HEK293 (cell line): ENCODE results near the gene ZC3H7B.

ENCODE experiments used
- EGR2 ChIP-seq: fragments of 450-650 bp; formaldehyde crosslinking; IDR thresholded peaks from 2 replicates; pipeline ENCODE4 v1.5.1; 2016; ENCODE audit warnings: low read depth, missing biosample characterization, missing genetic modification characterization
- KLF10 ChIP-seq: fragments of 450-650 bp; IDR thresholded peaks from 2 replicates; pipeline ENCODE4 v1.5.1; 2018; ENCODE audit warnings: missing biosample characterization, mild to moderate bottlenecking, missing genetic modification characterization
- PATZ1 ChIP-seq: fragments of 450-650 bp; formaldehyde crosslinking; IDR thresholded peaks from 2 replicates; pipeline ENCODE4 v1.5.1; 2016; ENCODE audit warnings: missing biosample characterization, missing genetic modification characterization
- RBAK ChIP-seq: fragments of 450-650 bp; formaldehyde crosslinking; IDR thresholded peaks from 2 replicates; pipeline ENCODE4 v1.5.1; 2016; ENCODE audit warnings: missing biosample characterization, missing genetic modification characterization
- SCRT1 ChIP-seq: fragments of 450-650 bp; formaldehyde crosslinking; IDR thresholded peaks from 2 replicates; pipeline ENCODE4 v1.5.1; 2016; ENCODE audit warnings: missing biosample characterization, missing genetic modification characterization, borderline replicate concordance
- ZBTB11 ChIP-seq: fragments of 450-650 bp; formaldehyde crosslinking; conservative IDR thresholded peaks from 2 replicates; pipeline ENCODE4 v1.5.1; 2016; ENCODE audit warnings: low read depth, missing biosample characterization, missing genetic modification characterization
- ZBTB21 ChIP-seq: fragments of 450-650 bp; formaldehyde crosslinking; IDR thresholded peaks from 2 replicates; pipeline ENCODE4 v1.5.1; 2017; ENCODE audit warnings: missing biosample characterization, missing genetic modification characterization
- ZFHX2 ChIP-seq: fragments of 450-650 bp; formaldehyde crosslinking; conservative IDR thresholded peaks from 2 replicates; pipeline ENCODE4 v1.5.1; 2016; ENCODE audit warnings: missing biosample characterization, missing genetic modification characterization
- ZFP69B ChIP-seq: fragments of 450-650 bp; formaldehyde crosslinking; IDR thresholded peaks from 2 replicates; pipeline ENCODE4 v1.5.1; 2016; ENCODE audit warnings: missing biosample characterization, missing genetic modification characterization
- ZNF112 ChIP-seq: fragments of 450-650 bp; formaldehyde crosslinking; IDR thresholded peaks from 2 replicates; pipeline ENCODE4 v1.5.0; 2017; ENCODE audit warnings: missing biosample characterization, missing genetic modification characterization
- ZNF138 ChIP-seq: fragments of 450-650 bp; formaldehyde crosslinking; IDR thresholded peaks from 2 replicates; pipeline ENCODE4 v1.5.1; 2016; ENCODE audit warnings: missing biosample characterization, missing genetic modification characterization, borderline replicate concordance
- ZNF26 ChIP-seq: fragments of 450-650 bp; formaldehyde crosslinking; IDR thresholded peaks from 2 replicates; pipeline ENCODE4 v1.5.1; 2016; ENCODE audit warnings: missing biosample characterization, missing genetic modification characterization
- ZNF266 ChIP-seq: fragments of 450-650 bp; formaldehyde crosslinking; IDR thresholded peaks from 2 replicates; pipeline ENCODE4 v1.5.1; 2016; ENCODE audit warnings: missing biosample characterization, missing genetic modification characterization, low read depth
- ZNF335 ChIP-seq: fragments of 450-650 bp; formaldehyde crosslinking; conservative IDR thresholded peaks from 2 replicates; pipeline ENCODE4 v1.5.1; 2016; ENCODE audit warnings: missing biosample characterization, missing genetic modification characterization
- ZNF394 ChIP-seq: fragments of 450-650 bp; formaldehyde crosslinking; IDR thresholded peaks from 2 replicates; pipeline ENCODE4 v1.5.1; 2016; ENCODE audit warnings: missing biosample characterization, missing genetic modification characterization, mild to moderate bottlenecking, moderate library complexity, borderline replicate concordance
- ZNF404 ChIP-seq: fragments of 450-650 bp; formaldehyde crosslinking; IDR thresholded peaks from 2 replicates; pipeline ENCODE4 v1.5.1; 2017; ENCODE audit warnings: missing biosample characterization, missing genetic modification characterization
- ZNF501 ChIP-seq: fragments of 450-650 bp; formaldehyde crosslinking; IDR thresholded peaks from 2 replicates; pipeline ENCODE4 v1.5.1; 2016; ENCODE audit warnings: missing biosample characterization, missing genetic modification characterization
- ZNF544 ChIP-seq: fragments of 450-650 bp; formaldehyde crosslinking; IDR thresholded peaks from 2 replicates; pipeline ENCODE4 v1.5.0; 2017; ENCODE audit warnings: missing biosample characterization, missing genetic modification characterization
- ZNF549 ChIP-seq: fragments of 450-650 bp; IDR thresholded peaks from 2 replicates; pipeline ENCODE4 v1.5.1; 2018; ENCODE audit warnings: missing biosample characterization, missing genetic modification characterization, mild to moderate bottlenecking, inconsistent platforms, moderate library complexity
- ZNF555 ChIP-seq: fragments of 450-650 bp; formaldehyde crosslinking; conservative IDR thresholded peaks from 2 replicates; pipeline ENCODE4 v1.5.1; 2017; ENCODE audit warnings: missing biosample characterization, mild to moderate bottlenecking, missing genetic modification characterization, inconsistent platforms
- ZNF561 ChIP-seq: fragments of 450-650 bp; IDR thresholded peaks from 2 replicates; pipeline ENCODE4 v1.5.1; 2018; ENCODE audit warnings: missing biosample characterization, missing genetic modification characterization, borderline replicate concordance
- ZNF660 ChIP-seq: fragments of 450-650 bp; IDR thresholded peaks from 2 replicates; pipeline ENCODE4 v1.5.1; 2018; ENCODE audit warnings: missing biosample characterization, mild to moderate bottlenecking, missing genetic modification characterization
- ZSCAN23 ChIP-seq: fragments of 450-650 bp; formaldehyde crosslinking; IDR thresholded peaks from 2 replicates; pipeline ENCODE4 v1.5.1; 2016; ENCODE audit warnings: missing biosample characterization, missing genetic modification characterization
- TF ChIP-seq, protein P1 (sequence below): fragments of 450-650 bp; formaldehyde crosslinking; IDR thresholded peaks from 2 replicates; pipeline ENCODE4 v1.5.1; 2016; ENCODE audit warnings: missing biosample characterization, missing genetic modification characterization, borderline replicate concordance
- TF ChIP-seq, protein P2 (sequence below): fragments of 450-650 bp; formaldehyde crosslinking; IDR thresholded peaks from 2 replicates; pipeline ENCODE4; 2016; ENCODE audit warnings: missing biosample characterization, missing genetic modification characterization
- TF ChIP-seq, protein P3 (sequence below): fragments of 450-650 bp; IDR thresholded peaks from 2 replicates; pipeline ENCODE4 v1.5.1; 2018; ENCODE audit warnings: missing biosample characterization, mild to moderate bottlenecking, missing genetic modification characterization
- TF ChIP-seq, protein P4 (sequence below): fragments of 450-650 bp; formaldehyde crosslinking; IDR thresholded peaks from 2 replicates; pipeline ENCODE4 v1.5.1; 2016; ENCODE audit warnings: missing biosample characterization, missing genetic modification characterization

Gene ZC3H7B

GRCh38 chr22:41285441-41285819 is 15.9 kb upstream of the ZC3H7B start (continued):
- TF ChIP-seq EGR2 (tag by site-specific recombination), result peak; percentile 84
- TF ChIP-seq, protein P1, sequence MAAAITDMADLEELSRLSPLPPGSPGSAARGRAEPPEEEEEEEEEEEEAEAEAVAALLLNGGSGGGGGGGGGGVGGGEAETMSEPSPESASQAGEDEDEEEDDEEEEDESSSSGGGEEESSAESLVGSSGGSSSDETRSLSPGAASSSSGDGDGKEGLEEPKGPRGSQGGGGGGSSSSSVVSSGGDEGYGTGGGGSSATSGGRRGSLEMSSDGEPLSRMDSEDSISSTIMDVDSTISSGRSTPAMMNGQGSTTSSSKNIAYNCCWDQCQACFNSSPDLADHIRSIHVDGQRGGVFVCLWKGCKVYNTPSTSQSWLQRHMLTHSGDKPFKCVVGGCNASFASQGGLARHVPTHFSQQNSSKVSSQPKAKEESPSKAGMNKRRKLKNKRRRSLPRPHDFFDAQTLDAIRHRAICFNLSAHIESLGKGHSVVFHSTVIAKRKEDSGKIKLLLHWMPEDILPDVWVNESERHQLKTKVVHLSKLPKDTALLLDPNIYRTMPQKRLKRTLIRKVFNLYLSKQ (tag by site-specific recombination), result no peak
- TF ChIP-seq, protein P2, sequence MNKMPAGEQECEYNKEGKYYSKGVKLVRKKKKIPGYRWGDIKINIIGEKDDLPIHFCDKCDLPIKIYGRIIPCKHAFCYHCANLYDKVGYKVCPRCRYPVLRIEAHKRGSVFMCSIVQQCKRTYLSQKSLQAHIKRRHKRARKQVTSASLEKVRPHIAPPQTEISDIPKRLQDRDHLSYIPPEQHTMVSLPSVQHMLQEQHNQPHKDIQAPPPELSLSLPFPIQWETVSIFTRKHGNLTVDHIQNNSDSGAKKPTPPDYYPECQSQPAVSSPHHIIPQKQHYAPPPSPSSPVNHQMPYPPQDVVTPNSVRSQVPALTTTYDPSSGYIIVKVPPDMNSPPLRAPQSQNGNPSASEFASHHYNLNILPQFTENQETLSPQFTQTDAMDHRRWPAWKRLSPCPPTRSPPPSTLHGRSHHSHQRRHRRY, result no peak
- no peak for TF ChIP-seq ZNF549
- no peak for TF ChIP-seq RBAK (tag by site-specific recombination)
- TF ChIP-seq KLF10 (tag by site-specific recombination), result no peak
- peak; percentile 48 for TF ChIP-seq ZFP69B (tag by site-specific recombination)
- TF ChIP-seq ZNF138, result no peak
- 0 out of 2 replicates have a peak, but pooled peaks have one; percentile 26 for TF ChIP-seq ZNF561 (tag by site-specific recombination)
- TF ChIP-seq, protein P3, sequence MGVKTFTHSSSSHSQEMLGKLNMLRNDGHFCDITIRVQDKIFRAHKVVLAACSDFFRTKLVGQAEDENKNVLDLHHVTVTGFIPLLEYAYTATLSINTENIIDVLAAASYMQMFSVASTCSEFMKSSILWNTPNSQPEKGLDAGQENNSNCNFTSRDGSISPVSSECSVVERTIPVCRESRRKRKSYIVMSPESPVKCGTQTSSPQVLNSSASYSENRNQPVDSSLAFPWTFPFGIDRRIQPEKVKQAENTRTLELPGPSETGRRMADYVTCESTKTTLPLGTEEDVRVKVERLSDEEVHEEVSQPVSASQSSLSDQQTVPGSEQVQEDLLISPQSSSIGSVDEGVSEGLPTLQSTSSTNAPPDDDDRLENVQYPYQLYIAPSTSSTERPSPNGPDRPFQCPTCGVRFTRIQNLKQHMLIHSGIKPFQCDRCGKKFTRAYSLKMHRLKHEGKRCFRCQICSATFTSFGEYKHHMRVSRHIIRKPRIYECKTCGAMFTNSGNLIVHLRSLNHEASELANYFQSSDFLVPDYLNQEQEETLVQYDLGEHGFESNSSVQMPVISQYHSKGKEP, result peak; percentile 68
- TF ChIP-seq ZSCAN23 (tag by site-specific recombination), result no peak
- TF ChIP-seq ZNF394 (tag by site-specific recombination), result peak; percentile 33; the same call in 1 of the 2 replicates
- TF ChIP-seq ZNF335 (tag by site-specific recombination), result peak; percentile 55; the same call in 1 of the 2 replicates
- TF ChIP-seq ZNF112 (tag by site-specific recombination), result no peak
- peak; percentile 77; the same call in 1 of the 2 replicates for TF ChIP-seq ZNF501
- no peak for TF ChIP-seq SCRT1 (tag by site-specific recombination)
- TF ChIP-seq, protein P4, sequence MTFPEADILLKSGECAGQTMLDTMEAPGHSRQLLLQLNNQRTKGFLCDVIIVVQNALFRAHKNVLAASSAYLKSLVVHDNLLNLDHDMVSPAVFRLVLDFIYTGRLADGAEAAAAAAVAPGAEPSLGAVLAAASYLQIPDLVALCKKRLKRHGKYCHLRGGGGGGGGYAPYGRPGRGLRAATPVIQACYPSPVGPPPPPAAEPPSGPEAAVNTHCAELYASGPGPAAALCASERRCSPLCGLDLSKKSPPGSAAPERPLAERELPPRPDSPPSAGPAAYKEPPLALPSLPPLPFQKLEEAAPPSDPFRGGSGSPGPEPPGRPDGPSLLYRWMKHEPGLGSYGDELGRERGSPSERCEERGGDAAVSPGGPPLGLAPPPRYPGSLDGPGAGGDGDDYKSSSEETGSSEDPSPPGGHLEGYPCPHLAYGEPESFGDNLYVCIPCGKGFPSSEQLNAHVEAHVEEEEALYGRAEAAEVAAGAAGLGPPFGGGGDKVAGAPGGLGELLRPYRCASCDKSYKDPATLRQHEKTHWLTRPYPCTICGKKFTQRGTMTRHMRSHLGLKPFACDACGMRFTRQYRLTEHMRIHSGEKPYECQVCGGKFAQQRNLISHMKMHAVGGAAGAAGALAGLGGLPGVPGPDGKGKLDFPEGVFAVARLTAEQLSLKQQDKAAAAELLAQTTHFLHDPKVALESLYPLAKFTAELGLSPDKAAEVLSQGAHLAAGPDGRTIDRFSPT, result peak; percentile 85
- no peak for TF ChIP-seq ZNF404 (tag by site-specific recombination)
- TF ChIP-seq ZNF544, result no peak
- no peak for TF ChIP-seq ZNF26 (tag by site-specific recombination)
- TF ChIP-seq ZNF266 (tag by site-specific recombination), result no peak
- TF ChIP-seq ZNF555 (tag by site-specific recombination), result no peak
- peak; percentile 45; the same call in 1 of the 2 replicates for TF ChIP-seq ZNF660 (tag by site-specific recombination)
- TF ChIP-seq ZFHX2, result peak; percentile 84
- TF ChIP-seq PATZ1, result peak; percentile 96
- peak; percentile 98 for TF ChIP-seq ZBTB21 (tag by site-specific recombination)
- TF ChIP-seq ZBTB11 (tag by site-specific recombination), result no peak
